Stimulated activated CD8-positive, alpha-beta memory T cell treated with anti-CD3 and anti-CD28 coated beads, Interleukin-2, amount 100 ng/mL, for 48 hours (primary cell): ENCODE data around the gene KMT2C.
"Not testable (repeated sequence)": the region's sequence is repeated elsewhere in the genome, so short reads cannot be mapped to it uniquely, and the experiment has no call there.

Experiments
- DNase-seq, 2 donors: peaks; one replicate each; pipeline ENCODE4 v3.0.0-alpha.2; 2020; ENCODE audit warnings: low read depth in 2 of 2

KMT2C gene

GRCh38 chr7:152403726-152404125, 32.1 kb downstream of the KMT2C start:
- no peak for DNase-seq

- no peak for DNase-seq
Observed at GRCh38 chr7:152402384-152403250, 33.2 kb downstream of the KMT2C start.

GRCh38 chr7:152399344-152399743, 36.5 kb downstream of the KMT2C start:
- DNase-seq, result no peak

DNA sequence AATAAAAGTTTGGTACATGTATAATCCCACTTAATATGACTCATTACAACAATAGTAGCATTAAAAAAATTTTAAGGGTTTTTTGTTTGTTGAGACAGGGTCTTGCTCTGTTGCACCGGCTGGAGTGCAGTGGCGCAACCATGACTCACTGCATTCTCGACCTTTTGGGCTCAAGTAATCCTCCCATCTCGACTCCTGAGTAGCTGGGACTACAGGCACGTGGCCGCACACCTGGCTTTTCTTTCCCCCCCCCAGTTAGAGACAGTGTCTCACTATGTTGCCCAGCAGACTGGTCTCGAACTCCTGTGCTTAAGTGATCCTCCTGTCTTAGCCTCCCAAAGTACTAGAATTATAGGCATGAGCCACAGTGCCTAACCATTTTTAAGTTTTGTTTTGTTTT, 40.7 kb downstream of the KMT2C start:
- DNase-seq, result no peak

GRCh38 chr7:152394214-152394613, 41.6 kb downstream of the KMT2C start:
- DNase-seq, result not testable (repeated sequence)

DNA sequence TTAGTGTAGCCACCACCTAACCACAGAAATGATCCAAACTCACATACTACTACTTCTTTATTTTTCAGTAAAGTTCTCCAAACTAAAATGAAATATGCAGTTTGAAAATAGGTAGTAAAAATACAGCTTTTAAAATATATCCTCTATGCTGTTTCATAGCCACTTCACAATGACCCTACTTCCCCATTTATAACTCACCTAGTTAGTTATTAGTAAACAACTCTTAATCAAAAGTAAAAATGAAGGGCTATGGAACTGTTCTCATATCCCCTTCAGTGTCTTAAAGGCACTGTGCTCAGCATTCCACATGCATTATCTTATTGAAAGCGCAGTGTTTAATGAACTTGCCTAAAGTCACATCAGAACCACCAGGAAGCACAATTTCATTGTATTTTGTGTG, 43.5 kb downstream of the KMT2C start:
- DNase-seq, result no peak

DNA sequence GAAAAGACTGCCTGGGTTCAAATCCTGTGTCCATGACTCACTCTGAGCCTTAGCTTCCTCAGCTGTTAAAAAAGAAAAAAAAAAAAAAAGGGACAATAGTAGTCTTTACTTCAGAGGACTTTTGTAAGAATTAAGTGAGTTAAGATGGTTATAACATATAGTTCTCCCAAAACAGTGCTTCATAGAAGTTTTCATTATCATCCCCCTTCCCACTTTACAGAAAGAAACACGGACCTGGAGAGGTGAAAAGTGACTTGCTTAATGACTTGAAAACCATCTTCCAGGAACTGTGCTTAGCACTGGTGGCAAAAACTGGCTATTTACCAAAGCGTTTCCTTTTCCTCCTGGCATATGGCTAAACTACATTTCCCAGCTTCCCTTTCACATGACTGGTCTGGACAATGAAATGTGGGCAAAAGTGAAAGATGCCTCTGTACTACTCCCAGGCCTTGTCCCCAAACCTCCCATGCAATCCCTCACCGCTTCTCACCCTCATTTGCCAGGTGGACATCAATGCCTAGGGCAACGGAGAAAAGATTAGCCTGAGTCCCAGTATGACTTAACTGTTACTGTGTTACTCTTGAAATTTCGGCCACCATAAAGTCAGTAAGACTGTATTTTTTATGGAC, 49.6 kb downstream of the KMT2C start:
- not testable (repeated sequence) for DNase-seq

GRCh38 chr7:152384235-152385200, 51.3 kb downstream of the KMT2C start:
- DNase-seq, result not testable (repeated sequence)

GRCh38 chr7:152383341-152384234, 52.2 kb downstream of the KMT2C start:
- DNase-seq, result no peak

- no peak for DNase-seq
Observed at GRCh38 chr7:152382244-152382643, 53.6 kb downstream of the KMT2C start.

GRCh38 chr7:152380931-152381578, 54.7 kb downstream of the KMT2C start:
- not testable (repeated sequence) for DNase-seq

- not testable (repeated sequence) for DNase-seq
Observed at GRCh38 chr7:152378497-152378896, 57.3 kb downstream of the KMT2C start.

DNA sequence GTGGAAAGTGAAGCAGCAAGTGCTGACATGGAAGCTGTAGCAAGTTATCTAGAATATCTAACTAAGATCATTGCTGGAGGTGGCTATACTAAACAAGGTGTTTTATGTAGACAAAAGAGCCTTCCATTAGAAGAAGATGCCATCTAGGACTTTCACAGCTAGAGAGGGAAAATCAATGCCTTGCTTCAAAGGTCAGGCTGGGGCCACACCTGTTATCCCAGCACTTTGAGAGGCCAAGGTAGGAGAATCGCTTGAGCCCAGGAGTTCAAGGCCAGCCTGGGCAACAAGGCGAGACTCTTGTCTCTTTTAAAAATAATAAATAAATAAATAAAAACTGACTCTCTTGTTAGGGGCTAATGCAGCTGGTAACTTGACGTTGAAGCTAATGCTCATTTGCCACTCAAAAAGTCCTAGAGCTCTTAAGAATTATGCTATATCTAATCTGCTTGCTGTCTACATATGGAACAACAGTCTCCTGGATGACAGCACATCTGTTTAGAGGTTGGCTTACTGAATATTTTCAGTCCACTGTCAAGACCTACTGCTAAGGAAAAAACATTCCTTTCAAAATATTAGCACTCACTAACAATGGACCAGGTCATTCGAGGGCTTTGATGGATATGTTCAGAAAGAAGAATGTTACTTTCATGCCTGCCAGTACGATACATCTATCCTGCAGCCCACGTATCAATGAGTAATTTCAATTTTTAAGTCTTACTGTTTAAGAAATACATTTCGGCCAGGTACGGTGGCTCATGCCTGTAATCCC, 58.9 kb downstream of the KMT2C start:
- not testable (repeated sequence) for DNase-seq

DNA sequence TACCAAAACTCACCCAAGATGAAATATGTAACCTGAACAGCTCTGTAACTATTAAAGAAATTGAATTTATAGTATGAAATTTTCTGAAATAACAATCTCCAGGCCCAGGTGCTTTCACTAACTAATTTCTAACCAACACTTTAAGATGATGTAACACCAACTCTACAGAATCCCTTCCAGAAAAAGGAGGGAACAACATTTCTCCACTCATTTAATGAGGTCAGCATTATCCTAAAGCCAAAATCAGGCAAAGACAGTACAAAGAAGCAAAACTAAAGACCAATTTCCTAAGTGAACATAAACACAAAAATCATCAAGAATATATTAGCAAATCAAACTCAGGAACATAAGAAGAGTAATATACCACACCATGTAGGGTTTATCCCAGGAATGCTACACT, 65.5 kb downstream of the KMT2C start:
- no peak for DNase-seq

DNA sequence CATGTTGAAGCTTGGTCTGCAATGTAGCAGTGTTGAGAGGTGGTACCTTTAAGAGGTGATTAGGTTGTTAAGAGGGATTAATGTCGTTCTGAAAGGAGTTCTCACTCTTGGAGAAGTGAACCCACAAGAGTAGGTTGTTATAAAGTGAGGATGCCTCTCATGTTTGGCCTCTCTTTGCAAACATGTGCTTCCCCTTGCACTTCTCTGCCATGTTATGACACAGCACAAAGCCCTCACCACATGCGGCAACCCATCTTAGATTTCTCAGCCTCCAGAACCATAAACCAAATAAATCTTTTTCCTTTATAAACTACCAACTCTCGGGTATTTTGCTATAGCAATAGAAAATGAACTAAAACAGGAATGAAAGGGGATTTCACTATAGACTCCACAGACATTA, 66.3 kb downstream of the KMT2C start:
- no peak for DNase-seq

GRCh38 chr7:152367170-152367569, 68.6 kb downstream of the KMT2C start:
- DNase-seq, result no peak

DNA sequence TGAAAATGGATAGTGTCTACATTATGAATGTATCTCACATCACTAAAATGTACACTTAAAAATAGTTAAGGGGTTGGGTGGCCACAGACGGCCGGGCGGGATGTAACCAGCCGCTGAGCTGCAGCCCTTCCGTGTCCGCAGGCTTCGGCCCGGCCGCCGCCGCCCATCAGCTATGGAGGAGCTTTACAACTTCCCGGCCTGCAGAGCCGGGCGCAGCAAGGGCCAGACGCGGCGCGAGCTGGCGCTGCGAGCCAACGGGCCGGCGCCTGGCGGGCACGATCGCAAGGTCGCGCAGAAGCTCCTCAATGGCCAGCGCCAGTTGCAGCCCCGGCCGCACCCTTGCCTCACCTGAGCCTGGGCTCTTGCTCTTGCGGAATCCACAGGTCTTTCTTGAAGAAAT, 69.1 kb downstream of the KMT2C start:
- no peak for DNase-seq

DNA sequence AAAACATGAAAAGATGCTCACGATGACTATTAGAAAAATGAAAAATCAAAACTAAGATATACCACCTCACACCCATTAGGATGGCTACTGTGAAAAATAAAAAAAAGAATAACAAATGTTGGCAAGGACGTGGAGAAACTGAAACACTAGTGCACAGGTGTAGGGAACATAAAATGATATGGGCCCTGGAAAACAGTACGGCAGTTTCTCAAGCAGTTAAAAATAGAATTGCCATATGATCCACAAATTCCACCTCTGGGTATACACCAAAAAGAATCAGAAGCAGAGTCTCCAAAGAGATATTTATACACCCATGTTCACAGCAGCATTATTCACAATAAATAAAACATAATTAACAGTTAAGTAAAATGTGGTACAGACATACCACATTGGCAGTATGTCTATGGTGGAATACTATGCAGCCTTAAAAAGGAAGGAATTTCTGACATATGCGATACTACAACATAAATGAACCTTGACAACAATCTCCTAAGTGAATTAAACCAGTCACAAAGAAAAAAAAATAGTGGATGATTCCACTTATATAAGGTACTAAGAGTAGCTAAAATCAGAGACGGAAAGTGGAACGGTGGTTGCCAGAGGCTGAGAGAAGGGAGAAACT, 69.7 kb downstream of the KMT2C start:
- DNase-seq, result no peak

DNA sequence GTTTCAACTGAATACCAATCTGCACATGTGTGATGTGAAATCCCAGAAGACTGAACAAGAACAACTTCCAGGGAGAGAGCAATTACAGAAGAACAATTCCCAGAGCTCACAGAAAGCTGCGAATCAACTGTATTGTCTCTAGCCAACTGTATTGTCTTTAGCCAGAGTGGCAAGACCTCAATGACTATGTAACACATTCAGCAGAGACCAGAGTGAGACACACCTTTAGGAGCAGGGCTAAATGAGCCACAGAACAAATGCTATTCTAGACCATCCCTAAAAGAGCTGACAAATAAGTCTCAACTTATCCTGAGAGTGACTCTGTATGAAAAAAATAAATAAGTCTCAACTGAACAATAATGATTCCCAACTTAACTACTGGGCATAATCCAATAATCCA, 72.0 kb downstream of the KMT2C start:
- DNase-seq, result no peak
